ENCODE measurements around the gene PARP8. TPM values are rescaled to one million over a fixed set of nuclear protein-coding genes. Genes with fewer than 3 reads are reported as not detected.

PARP8 gene
- total and polyA plus RNA-seq, 2 of the 8 experiments (the other 6 are each of a cell fraction or from before 2014, with no cell fraction given): 16.6 to 30.6 TPM

- TF ChIP-seq CHD2 (IDR thresholded peaks at IDR 0.05; ENCODE audit: low read length) (no peak), BACH1 (IDR thresholded peaks at IDR 0.05; ENCODE audit: low read length) (no peak), BCL11A (IDR thresholded peaks at IDR 0.05; ENCODE audit: low read depth in 2 of 2, low read length in 2 of 2) (no peak), RBBP5 (IDR thresholded peaks at IDR 0.05; ENCODE audit: borderline replicate concordance, low read depth, low read length) (no peak), EGR1 (IDR thresholded peaks at IDR 0.05; ENCODE audit: borderline replicate concordance, low read depth, low read length) (no peak)
Measured at GRCh38 chr5:50799596-50799995, 133.2 kb downstream of the PARP8 start (continued).

All from H1 (cell line).